ENCODE results near the gene ELANE. TPM values are rescaled to one million over a fixed set of nuclear protein-coding genes. Genes with fewer than 3 reads are reported as not detected.
A peak's percentile ranks its signal among the peaks of the same experiment; 100 is the strongest.

Gene ELANE
- total and polyA plus RNA-seq, 2 donors from 2014 or later = 0.85 TPM; not detected in 1

DNA sequence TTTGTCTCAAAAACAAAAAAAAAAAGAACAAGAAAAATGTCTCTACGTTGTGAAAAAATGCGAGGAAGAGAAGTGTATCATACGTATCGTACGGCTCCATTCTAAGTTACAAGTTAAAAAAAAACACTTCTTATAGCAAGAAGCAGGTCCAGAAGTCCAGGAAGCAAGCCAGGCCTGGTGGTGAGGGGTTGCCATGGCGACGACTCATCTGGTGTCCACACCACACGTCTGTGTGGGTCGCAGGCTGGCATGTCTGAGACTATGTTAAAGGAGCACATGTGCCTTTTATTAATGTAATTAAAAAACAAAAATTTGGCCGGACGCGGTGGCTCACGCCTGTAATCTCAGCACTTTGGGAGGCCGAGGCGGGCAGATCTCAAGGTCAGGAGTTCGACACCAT, 35.0 kb downstream of the ELANE start:
- Histone ChIP-seq H3K4me3 (ENCODE audit: low read length in 3 of 3) (no peak overlapping the region), H3K27ac (ENCODE audit: low read depth in 2 of 2, low read length in 2 of 2) (no peak overlapping the region), H3K27me3 (ENCODE audit: control insufficient read depth, insufficient read depth, low read length) (no peaks in the 10 kb centered on the region), H3K36me3 (ENCODE audit: control insufficient read depth in 2 of 3, insufficient read depth in 3 of 3, low read length in 3 of 3) (peaks cover 2 to 21% (median 6%) of the 10 kb centered on the region in 3 donors), H3K9ac (ENCODE audit: low read length in 3 of 3) (no peak overlapping the region), H3K9me3 (ENCODE audit: control insufficient read depth in 2 of 3, insufficient read depth in 1 of 3, low read length in 3 of 3) (no peaks in the 10 kb centered on the region), H3K4me1 (ENCODE audit: control insufficient read depth in 2 of 3, insufficient read depth in 2 of 3, low read depth in 1 of 3, low read length in 3 of 3) (peaks cover 0 to 2% (median 0%) of the 10 kb centered on the region in 3 donors)
- FAIRE-seq = no peak
- TF ChIP-seq, protein P1, sequence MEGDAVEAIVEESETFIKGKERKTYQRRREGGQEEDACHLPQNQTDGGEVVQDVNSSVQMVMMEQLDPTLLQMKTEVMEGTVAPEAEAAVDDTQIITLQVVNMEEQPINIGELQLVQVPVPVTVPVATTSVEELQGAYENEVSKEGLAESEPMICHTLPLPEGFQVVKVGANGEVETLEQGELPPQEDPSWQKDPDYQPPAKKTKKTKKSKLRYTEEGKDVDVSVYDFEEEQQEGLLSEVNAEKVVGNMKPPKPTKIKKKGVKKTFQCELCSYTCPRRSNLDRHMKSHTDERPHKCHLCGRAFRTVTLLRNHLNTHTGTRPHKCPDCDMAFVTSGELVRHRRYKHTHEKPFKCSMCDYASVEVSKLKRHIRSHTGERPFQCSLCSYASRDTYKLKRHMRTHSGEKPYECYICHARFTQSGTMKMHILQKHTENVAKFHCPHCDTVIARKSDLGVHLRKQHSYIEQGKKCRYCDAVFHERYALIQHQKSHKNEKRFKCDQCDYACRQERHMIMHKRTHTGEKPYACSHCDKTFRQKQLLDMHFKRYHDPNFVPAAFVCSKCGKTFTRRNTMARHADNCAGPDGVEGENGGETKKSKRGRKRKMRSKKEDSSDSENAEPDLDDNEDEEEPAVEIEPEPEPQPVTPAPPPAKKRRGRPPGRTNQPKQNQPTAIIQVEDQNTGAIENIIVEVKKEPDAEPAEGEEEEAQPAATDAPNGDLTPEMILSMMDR (IDR thresholded peaks at IDR 0.05; ENCODE audit: borderline replicate concordance, extremely low read depth, insufficient read depth) = no peak
- DNase-seq = peak in 1 of 5 donors; percentile 41
- intact Hi-C loops (cut with DNase I) = no loop called here

DNA sequence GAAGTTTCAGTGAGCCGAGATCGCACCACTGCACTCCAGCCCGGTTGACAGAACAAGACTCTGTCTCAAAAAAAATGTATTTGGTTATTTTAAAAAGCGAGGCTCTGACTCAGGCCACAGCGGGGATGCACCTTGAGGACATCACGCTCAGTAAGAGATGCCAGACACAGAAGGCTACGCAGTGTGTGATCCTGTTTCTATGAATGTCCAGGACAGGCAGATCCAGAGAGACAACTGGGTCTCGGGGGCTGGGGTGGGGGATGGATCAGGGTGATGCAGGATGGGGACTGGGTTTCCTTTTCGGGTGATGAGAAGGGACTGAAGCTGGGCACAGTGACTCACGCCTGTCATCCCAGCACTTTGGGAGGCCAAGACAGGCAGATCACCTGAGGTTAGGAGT, 35.5 kb downstream of the ELANE start:
- H3K9me3 ChIP-seq (ENCODE audit: control insufficient read depth in 2 of 3, insufficient read depth in 1 of 3, low read length in 3 of 3) = no peaks in the 10 kb centered on the region
- no peak for DNase-seq
- H3K9ac ChIP-seq (ENCODE audit: low read length in 3 of 3) = no peak overlapping the region
- no peak for FAIRE-seq
- H3K36me3 ChIP-seq (ENCODE audit: control insufficient read depth in 2 of 3, insufficient read depth in 3 of 3, low read length in 3 of 3) = peaks cover 2 to 21% (median 6%) of the 10 kb centered on the region in 3 donors
- H3K27ac ChIP-seq (ENCODE audit: low read depth in 2 of 2, low read length in 2 of 2) = no peak overlapping the region
- no peaks in the 10 kb centered on the region for H3K27me3 ChIP-seq (ENCODE audit: control insufficient read depth, insufficient read depth, low read length)
- intact Hi-C loops (cut with DNase I) = no loop called here
- TF ChIP-seq, protein P1 (IDR thresholded peaks at IDR 0.05; ENCODE audit: borderline replicate concordance, extremely low read depth, insufficient read depth) = no peak
- peaks cover 0 to 2% (median 0%) of the 10 kb centered on the region in 3 donors for H3K4me1 ChIP-seq (ENCODE audit: control insufficient read depth in 2 of 3, insufficient read depth in 2 of 3, low read depth in 1 of 3, low read length in 3 of 3)
- H3K4me3 ChIP-seq (ENCODE audit: low read length in 3 of 3) = no peak overlapping the region

DNA sequence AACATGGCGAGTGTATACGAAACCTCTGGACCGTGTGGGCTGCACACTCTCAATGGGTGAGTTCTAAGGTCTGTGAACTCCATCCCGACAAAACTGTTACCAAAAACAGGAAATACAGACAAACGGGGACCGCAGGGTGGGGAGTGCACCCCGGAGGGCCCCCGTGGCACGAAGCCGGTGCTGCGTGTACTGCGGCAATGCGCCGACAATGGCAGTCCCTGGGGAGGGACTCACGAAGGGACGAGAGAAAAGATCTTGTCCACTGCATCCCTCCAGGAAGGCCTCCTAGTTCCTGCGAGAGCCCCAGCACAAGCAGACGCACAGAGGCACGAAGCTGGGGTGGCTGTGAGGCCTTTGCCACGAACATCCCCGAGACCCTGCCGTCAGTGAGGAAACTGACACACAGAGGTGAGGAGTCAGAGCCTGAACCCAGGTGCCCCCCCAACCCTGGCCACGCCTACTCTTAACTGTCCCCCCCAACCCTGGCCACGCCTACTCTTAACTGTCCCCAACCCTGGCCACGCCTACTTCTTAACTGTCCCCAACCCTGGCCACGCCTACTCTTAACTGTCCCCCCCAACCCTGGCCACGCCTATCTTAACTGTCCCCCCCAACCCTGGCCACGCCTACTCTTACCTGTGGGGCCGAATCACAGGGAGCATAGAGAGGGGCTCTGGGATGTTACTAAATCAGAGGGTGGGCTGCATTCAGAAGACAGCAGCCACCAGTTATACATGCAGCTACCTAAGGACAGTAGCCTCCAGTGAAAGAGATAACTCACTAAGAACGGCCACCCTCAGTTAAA, 36.7 kb downstream of the ELANE start:
- intact Hi-C loops (cut with DNase I) = no loop called here
- no peak overlapping the region for H3K4me3 ChIP-seq (ENCODE audit: low read length in 3 of 3)
- DNase-seq = peak in 1 of 5 donors; percentile 42
- no peak overlapping the region for H3K27ac ChIP-seq (ENCODE audit: low read depth in 2 of 2, low read length in 2 of 2)
- H3K9ac ChIP-seq (ENCODE audit: low read length in 3 of 3) = no peak overlapping the region
- peaks cover 0 to 2% (median 0%) of the 10 kb centered on the region in 3 donors for H3K4me1 ChIP-seq (ENCODE audit: control insufficient read depth in 2 of 3, insufficient read depth in 2 of 3, low read depth in 1 of 3, low read length in 3 of 3)
- no peaks in the 10 kb centered on the region for H3K27me3 ChIP-seq (ENCODE audit: control insufficient read depth, insufficient read depth, low read length)
- peaks cover 2 to 21% (median 6%) of the 10 kb centered on the region in 3 donors for H3K36me3 ChIP-seq (ENCODE audit: control insufficient read depth in 2 of 3, insufficient read depth in 3 of 3, low read length in 3 of 3)
- no peak for FAIRE-seq
- TF ChIP-seq, protein P1 (IDR thresholded peaks at IDR 0.05; ENCODE audit: borderline replicate concordance, extremely low read depth, insufficient read depth) = no peak
- H3K9me3 ChIP-seq (ENCODE audit: control insufficient read depth in 2 of 3, insufficient read depth in 1 of 3, low read length in 3 of 3) = no peaks in the 10 kb centered on the region
